Prostate gland (tissue), 2 donors: ENCODE data around the gene RYK.

ENCODE experiments used
- CTCF ChIP-seq, 4 experiments: fragments of 200-600 bp in 2 of 4; fragments of 450-650 bp in 2 of 4; sonication (generic) in 2 of 4; IDR thresholded peaks; 1 replicate in 3 of 4; 2 replicates in 1 of 4; pipeline ENCODE4 v1.5.1; 2016 to 2019; ENCODE audit warnings: antibody characterized with exemption in 4 of 4, mild to moderate bottlenecking in 2 of 4, moderate library complexity in 2 of 4
- POLR2AphosphoS5 ChIP-seq: sonication (generic); formaldehyde crosslinking; IDR thresholded peaks from one replicate; pipeline ENCODE4 v1.6.1; 2017; ENCODE audit warnings: antibody characterized with exemption

GRCh38 chr3:134295930-134296329, 45.3 kb upstream of the RYK start:
- TF ChIP-seq CTCF (IDR thresholded peaks at IDR 0.05), result no peak
- no peak for TF ChIP-seq POLR2AphosphoS5
